CD4-positive, alpha-beta T cell treated with Interleukin-10 for 1 hour (primary cell): ENCODE results near the gene DNAJB6.
"Not testable (repeated sequence)": the region's sequence is repeated elsewhere in the genome, so short reads cannot be mapped to it uniquely, and the experiment has no call there.

ENCODE experiments used
- DNase-seq: peaks from one replicate; pipeline ENCODE4 v3.0.0-alpha.2; 2020

The DNAJB6 gene

GRCh38 chr7:157329447-157329846 lies 7.4 kb upstream of the DNAJB6 start:
- no peak for DNase-seq

GRCh38 chr7:157330567-157330966 lies 6.2 kb upstream of the DNAJB6 start:
- not testable (repeated sequence) for DNase-seq

GRCh38 chr7:157331049-157331448 lies 5.8 kb upstream of the DNAJB6 start:
- DNase-seq: not testable (repeated sequence)

GRCh38 chr7:157335236-157335635 lies 1.6 kb upstream of the DNAJB6 start:
- no peak for DNase-seq

GRCh38 chr7:157335991-157336382 lies 817 bp upstream of the DNAJB6 start:
- DNase-seq: no peak

DNA sequence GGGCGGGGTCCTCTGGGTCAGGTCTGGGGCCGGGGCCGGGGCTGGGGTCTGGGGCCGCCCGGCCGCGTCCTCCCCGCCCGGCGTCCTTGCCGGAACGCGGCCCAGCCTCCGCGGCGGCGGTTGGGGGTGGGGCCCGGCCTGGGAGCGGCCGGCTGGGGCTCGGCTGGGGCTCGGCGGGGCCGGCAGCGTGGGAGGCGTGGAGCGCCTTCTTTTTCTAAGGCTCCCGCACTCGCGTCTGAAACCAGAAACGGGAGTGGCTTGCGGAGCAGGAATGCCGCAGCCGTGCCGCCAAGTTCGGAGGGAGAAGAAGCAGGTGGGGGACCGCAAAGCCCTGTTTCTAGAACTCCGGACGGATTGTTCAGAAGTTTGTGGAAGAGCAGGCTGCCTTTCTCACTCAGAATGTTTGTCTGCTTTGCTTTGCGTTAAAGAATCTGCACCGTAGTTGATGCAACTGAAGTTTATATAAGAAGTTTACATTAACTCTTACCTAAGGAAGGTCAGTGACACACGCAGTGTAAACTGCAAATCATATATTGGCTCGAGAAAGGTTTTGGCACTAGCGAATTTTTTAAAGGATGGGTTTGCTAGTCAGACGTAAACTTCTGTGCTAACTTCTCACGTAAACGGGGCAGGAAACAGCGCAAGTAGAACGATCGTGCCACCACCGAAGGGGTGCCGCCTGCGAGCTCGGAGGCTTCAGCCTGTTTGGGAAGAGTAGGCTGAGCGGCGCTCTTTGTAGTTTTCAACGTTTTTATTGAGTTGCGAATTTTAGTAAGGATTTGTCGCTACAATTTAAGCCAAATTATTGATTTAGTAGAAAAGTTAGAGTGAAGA lies 729 bp downstream of the DNAJB6 start:
- DNase-seq: peak; percentile 62

DNA sequence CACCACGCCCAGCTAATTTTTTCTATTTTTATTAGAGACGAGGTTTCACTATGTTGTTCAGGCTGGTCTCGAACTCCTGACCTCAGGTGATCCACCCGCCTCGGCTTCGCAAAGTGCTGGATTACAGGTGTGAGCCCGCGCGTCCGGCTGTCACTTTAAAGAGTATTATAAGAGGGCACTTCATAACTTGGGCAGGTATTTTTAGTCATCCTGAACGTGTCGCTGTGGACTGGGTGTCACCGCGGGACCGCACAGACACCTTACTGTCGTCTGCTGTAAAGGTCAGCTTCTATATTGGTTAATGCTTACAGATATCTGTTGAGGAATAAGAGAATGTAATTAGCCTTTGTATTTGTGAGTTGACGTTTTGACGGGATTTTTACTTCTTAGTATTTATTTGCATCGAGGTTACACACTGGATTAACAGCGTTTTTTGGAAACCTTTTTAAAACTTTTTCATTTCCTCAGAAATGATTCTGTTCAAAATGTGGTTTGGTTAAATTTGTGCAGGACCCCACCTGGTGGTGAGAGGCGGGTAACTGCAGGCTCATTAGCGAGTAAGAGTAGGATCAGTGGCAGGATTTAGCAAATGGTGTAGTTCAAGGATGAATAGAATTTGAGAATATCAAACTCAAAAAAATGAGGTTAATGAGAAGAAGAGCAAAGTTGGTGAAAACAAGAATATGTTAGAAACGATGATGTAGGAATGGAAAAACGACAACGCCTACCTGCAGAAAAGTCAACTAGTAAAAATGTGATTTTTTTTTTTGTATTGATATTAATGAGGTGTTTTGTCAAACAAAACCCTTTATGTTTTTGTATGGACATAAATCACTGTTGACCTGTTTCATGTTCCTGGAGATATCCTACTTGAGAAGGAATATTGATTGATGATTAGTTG lies 3.2 kb downstream of the DNAJB6 start:
- DNase-seq: peak; percentile 80

DNA sequence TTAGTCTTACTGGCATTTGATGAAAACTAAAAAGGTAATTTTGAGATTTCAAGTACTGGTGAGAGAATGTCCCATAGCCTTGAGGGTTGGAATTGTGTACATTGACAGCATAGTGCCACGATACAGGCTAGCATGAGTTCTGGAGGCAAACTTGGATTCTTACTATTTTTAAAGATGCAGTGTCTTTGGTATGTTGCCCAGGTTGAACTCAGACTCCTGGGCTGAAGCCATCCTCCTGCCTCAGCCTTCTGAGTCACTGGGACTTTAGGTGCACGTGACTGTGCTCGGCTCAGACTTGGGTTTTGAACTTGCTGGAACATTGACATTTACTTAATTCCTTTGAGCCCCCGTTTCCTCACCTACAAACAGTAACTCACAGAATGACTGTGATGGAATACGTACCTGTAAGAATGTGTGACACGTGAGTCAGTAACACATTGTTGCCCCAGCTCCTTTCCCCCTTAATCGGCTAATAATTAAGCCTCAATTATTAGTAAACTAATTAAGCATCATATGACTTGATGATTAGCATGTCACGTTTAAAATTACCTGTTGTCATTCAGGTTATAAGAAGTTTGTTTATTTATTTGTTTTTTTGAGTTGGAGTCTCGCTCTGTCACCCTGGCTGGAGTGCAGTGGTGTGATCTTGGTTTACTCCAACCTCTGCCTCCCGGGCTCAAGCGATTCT lies 10.6 kb downstream of the DNAJB6 start:
- DNase-seq: peak; percentile 7

DNA sequence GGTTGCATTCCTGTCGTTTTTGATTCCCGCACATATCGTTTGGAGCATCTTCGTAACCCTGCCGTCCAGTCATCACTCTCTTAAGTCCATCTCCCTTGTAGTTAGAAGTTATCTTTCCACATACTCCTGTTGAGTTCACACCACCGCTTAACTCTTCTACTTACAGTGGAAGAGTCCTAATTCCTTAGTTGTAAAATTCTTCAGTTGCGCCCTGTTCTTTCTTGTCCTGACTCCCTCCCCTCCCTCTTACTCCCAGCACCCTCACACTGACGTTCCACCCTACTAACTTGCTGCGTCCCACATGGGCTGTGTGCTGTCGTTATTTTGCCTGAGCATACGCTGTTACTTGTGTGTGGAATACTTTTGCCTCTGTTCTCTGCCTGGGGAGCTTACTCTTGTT lies 11.7 kb downstream of the DNAJB6 start:
- no peak for DNase-seq

DNA sequence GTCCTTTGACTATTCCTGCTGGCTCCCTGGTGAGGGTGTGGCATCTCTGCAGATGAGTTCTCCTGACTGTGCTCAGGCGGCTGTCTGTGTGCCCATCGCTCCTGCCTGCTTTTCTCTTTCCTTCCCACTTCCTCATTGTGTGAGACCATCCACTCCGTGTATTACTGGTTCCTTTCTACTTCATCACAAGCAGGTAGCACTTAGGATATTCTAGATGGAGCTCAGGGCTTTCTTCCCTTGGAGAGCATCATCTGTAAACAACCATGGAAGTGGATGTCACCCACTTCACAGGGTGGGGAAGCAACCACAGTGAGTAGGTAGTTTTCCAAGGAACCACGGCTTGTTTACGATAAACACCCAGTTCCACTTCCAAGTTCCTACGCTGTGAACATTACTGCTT lies 15.7 kb downstream of the DNAJB6 start:
- DNase-seq: no peak

- no peak for DNase-seq
Measured at GRCh38 chr7:157355784-157356511, 19.1 kb downstream of the DNAJB6 start.

- DNase-seq: no peak
Measured at GRCh38 chr7:157357129-157358040, 20.6 kb downstream of the DNAJB6 start.

- no peak for DNase-seq
Measured at GRCh38 chr7:157358041-157358752, 21.4 kb downstream of the DNAJB6 start.

DNA sequence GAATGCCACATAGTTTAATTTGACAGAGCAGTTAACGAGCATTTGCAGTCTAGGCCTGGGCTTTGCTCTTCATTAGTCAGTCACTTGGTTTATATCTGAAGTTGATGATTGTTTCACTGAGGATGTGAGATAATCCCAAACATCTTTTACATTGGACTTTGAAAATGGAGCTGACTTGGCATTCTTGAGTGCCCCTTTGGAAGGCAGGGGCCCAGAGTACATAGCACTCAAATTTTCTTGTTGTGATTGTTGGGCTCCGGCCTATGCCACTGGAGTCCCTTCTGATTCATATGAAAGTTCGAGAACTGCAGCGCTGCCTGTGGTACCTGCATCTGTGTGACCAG lies 21.9 kb downstream of the DNAJB6 start:
- DNase-seq: no peak

DNA sequence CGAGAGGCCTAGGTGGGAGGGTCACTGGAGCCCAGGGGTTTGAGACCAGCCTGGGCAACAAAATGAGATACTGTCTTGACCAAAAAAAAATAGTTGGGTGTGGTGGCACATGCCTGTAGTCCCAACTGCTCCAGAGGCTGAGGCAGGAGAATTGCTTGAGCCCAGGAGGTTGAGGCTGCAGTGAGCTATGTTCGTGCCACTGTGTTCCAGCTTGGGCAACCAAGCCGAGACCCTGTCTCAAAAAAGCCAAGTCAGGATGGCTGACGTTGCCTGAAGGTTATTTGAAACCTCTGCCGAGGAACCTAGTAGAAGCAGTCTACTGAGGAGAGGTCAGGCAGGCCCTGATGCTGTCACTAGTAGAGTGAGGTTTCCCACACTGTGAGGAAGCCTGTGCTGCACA lies 22.8 kb downstream of the DNAJB6 start:
- no peak for DNase-seq

DNA sequence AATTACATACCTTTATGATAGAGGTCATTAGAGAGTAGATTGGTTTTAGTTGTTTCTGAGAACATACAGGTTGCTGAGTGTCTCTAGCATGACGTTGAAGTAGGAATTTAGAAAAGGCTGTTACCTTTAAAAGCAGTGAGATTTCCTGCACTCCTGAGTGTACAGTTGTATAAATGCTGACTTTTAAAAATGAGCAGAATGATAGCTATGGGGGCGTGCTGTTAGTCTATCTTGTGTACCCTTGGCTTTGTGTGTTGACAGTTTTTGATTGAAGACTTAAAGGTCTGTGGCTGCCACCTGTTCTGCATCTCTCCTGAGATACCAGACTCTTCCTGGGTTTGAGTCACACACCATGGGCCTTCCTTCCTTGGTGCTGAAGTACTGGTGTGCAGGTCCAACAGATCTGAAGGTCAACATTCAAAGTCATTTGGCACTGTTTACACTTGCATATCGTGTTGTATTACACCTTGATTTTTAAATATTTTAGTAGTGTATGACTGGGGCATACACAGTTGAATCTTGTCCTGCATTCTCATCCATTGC lies 23.8 kb downstream of the DNAJB6 start:
- no peak for DNase-seq

- DNase-seq: no peak
Measured at GRCh38 chr7:157361537-157361936, 24.7 kb downstream of the DNAJB6 start.

DNA sequence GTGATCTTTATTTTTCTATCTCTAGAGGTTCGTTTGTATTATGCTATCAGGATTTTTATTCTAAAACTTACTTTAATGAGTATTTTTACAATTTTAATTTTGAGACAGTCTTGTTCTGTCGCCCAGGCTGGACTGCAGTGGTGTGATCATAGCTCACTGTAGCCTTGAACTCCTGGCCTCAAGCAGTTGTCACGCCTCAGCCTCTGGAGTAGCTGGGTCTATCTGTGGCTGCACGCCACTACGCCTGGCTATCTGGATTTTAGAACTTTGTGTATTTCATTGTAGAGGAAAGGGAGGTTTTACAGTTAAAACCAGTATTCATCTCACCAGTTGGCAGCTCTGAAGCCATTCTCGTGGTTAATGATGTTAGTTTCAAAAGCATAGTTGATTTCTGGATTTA lies 25.9 kb downstream of the DNAJB6 start:
- DNase-seq: no peak

- no peak for DNase-seq
Measured at GRCh38 chr7:157366722-157367121, 29.9 kb downstream of the DNAJB6 start.

DNA sequence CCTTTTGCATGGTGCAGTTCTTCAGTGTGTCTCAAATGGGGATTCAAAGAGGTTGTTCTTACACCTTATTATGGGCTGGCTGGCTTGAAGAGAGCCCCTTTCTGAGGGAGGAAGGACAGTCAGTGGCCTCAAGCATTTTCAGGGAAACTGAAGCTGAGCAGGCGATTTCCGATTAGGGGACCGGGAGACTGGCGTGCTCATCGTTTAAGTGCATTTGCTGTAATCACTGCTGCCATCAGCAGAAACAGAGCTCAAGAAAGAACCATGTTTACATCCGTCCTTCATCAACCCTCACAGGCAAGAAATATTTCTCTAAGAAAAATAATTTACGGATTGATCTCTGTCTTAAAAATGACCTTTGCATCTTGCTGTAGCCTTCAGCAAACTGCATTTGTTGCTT lies 32.2 kb downstream of the DNAJB6 start:
- DNase-seq: no peak

GRCh38 chr7:157370742-157371141 lies 33.9 kb downstream of the DNAJB6 start:
- DNase-seq: no peak
